ENCODE measurements around the gene SEMA3D. TPM values are rescaled to one million over a fixed set of nuclear protein-coding genes. Genes with fewer than 3 reads are reported as not detected.

Gene SEMA3D
- total and polyA plus RNA-seq, 9 of the 15 experiments (the other 6 are each of a cell fraction or from before 2014, with no cell fraction given), result 0.01 to 0.10 (median 0.04) TPM; not detected in 1

- TF ChIP-seq DDX20 (tag; IDR thresholded peaks at IDR 0.05; ENCODE audit: low read depth) (no peak), ASH1L (IDR thresholded peaks at IDR 0.05; ENCODE audit: borderline replicate concordance, low read depth, partially characterized antibody) (no peak)
Observed at GRCh38 chr7:85191383-85191782, 4.5 kb upstream of the SEMA3D start (continued).

- no peaks in the 10 kb centered on the region for H3K79me2 ChIP-seq (ENCODE audit: control insufficient read depth, insufficient read depth, low read length)
- no peak for TF ChIP-seq ZNF316 (IDR thresholded peaks at IDR 0.05)
- no peak for TF ChIP-seq HNRNPUL1 (IDR thresholded peaks at IDR 0.05; ENCODE audit: low read length)
- TF ChIP-seq KAT7 (CRISPR knock-in tag; IDR thresholded peaks at IDR 0.05; ENCODE audit: borderline replicate concordance), result no peak
- no peak for TF ChIP-seq ZNF740 (CRISPR knock-in tag; IDR thresholded peaks at IDR 0.05)
- TF ChIP-seq ZNF740 (tag; IDR thresholded peaks at IDR 0.05), result no peak
- TF ChIP-seq TCF7L2 (IDR thresholded peaks at IDR 0.05; ENCODE audit: low read depth, low read length), result no peak
- TF ChIP-seq NFIC (IDR thresholded peaks at IDR 0.05), result no peak
- no peak for TF ChIP-seq NFE2L1 (tag; IDR thresholded peaks at IDR 0.05; ENCODE audit: borderline replicate concordance, low read depth)
- no peak for TF ChIP-seq RBM39 (optimal IDR thresholded peaks at IDR 0.05; ENCODE audit: low read depth, low read length)
- TF ChIP-seq ZNF395 (CRISPR knock-in tag; IDR thresholded peaks at IDR 0.05), result no peak
- no peak for TF ChIP-seq ZNF518B (CRISPR knock-in tag; IDR thresholded peaks at IDR 0.05)
- no peak for TF ChIP-seq ZC3H4 (CRISPR knock-in tag; IDR thresholded peaks at IDR 0.05; ENCODE audit: borderline replicate concordance)
- TF ChIP-seq CHD2 (IDR thresholded peaks at IDR 0.05; ENCODE audit: low read depth, low read length), result no peak
- in situ Hi-C loops (cut with MboI), result no loop called here
- no TSS peak for BruUV-seq (replicated peaks)
- H3K9ac ChIP-seq (ENCODE audit: insufficient read depth in 1 of 2, low read depth in 2 of 2, low read length in 2 of 2), result no peak overlapping the region
- no peak overlapping the region for H3K4me3 ChIP-seq
- H3K9me1 ChIP-seq (ENCODE audit: control insufficient read depth, insufficient read depth, low read length), result no peaks in the 10 kb centered on the region
- H3K9me3 ChIP-seq (replicated peaks; ENCODE audit: control insufficient read depth, insufficient read depth, low read depth, low read length), result no peaks in the 10 kb centered on the region
- no peaks in the 10 kb centered on the region for H3K36me3 ChIP-seq (ENCODE audit: control insufficient read depth, insufficient read depth, low read length)
- no peak overlapping the region for H3K4me2 ChIP-seq (ENCODE audit: insufficient read depth, low read length)
- intact Hi-C loops (cut with micrococcal nuclease), result no loop called here
- H2AFZ ChIP-seq (ENCODE audit: low read depth, low read length), result no peak overlapping the region
- ChIA-PET CTCF (ENCODE audit: low intra/inter-chr PET ratio) (no interaction called here), POLR2A (no interaction called here)
- no peaks in the 10 kb centered on the region for H4K20me1 ChIP-seq (replicated peaks; ENCODE audit: control insufficient read depth, insufficient read depth, low read length)
- ATAC-seq (no peak), DNase-seq (ENCODE audit: extremely low read depth in 1 of 4, low spot score in 3 of 4) (no peak), FAIRE-seq (no peak)
- WGBS (ENCODE audit: insufficient coverage, low coverage, missing lambda C conversion rate), result 8% methylated on average over 27 of the region's 28 CpGs
- no peaks in the 10 kb centered on the region; a peak in 1 of 5 replicates for H3K4me1 ChIP-seq (replicated peaks in 1 of 2; ENCODE audit: control insufficient read depth in 2 of 2, insufficient read depth in 2 of 2, low read length in 2 of 2)
- no peak overlapping the region for H3K27ac ChIP-seq (ENCODE audit: extremely low read depth, low read depth, low read length)
- no peaks in the 10 kb centered on the region for H3K27me3 ChIP-seq (ENCODE audit: control insufficient read depth in 2 of 2, insufficient read depth in 2 of 2, low read length in 2 of 2)
Observed at GRCh38 chr7:85186083-85186520, 754 bp downstream of the SEMA3D start.

Data from K562 (cell line).